HG02610 (cell line): ENCODE data around the gene SMAD9.
A peak's percentile ranks its signal among the peaks of the same experiment; 100 is the strongest.

Experiments
- ATAC-seq: cut with Tn5 transposase; IDR thresholded peaks from one replicate; pipeline ENCODE4 v1.9.1; 2021; ENCODE audit warnings: mild to moderate bottlenecking, moderate library complexity; ENCODE audit not compliant: unreplicated experiment

Gene SMAD9

DNA sequence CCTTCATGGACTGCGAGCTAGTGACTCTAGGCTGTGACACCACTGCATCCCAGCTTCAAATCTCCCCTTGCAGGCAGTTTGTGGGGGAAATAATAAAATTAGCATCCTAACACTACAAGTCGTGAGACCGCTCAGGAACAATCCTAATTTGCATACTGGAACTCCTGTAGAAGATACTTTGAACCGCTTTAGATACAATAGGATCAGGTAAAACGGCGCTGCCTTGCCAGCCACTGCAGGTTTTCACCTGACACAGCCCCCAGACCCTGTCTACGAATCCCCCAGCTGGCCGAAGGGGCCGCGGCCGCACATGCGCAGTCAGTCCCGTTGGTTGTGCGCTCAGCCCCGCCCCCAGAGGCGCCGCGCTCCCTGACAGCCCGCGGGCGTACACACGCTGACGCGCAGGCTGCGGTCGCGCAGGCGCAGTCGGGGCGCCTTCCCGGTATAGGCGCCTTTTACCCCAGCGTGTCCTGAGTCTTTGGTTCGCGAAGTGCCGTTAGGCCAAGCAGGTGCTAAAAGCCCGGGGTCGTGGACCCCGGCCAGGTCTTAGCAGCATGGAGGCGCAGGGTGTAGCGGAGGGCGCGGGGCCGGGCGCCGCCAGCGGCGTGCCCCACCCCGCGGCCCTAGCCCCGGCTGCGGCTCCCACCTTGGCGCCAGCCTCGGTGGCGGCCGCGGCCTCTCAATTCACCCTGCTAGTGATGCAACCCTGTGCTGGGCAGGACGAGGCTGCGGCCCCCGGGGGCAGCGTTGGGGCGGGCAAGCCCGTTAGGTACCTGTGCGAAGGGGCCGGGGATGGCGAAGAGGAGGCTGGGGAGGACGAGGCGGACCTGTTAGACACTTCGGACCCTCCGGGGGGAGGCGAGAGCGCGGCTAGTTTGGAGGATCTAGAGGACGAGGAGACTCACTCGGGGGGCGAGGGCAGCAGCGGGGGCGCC lies 101.0 kb downstream of the SMAD9 start, which contains the start of gene RFXAP:
RFXAP (plus strand) TSS at position 419 of the 935 bp plus-strand sequence; CDS start at position 555, 136 bp downstream.
- peak; percentile 93 for ATAC-seq

DNA sequence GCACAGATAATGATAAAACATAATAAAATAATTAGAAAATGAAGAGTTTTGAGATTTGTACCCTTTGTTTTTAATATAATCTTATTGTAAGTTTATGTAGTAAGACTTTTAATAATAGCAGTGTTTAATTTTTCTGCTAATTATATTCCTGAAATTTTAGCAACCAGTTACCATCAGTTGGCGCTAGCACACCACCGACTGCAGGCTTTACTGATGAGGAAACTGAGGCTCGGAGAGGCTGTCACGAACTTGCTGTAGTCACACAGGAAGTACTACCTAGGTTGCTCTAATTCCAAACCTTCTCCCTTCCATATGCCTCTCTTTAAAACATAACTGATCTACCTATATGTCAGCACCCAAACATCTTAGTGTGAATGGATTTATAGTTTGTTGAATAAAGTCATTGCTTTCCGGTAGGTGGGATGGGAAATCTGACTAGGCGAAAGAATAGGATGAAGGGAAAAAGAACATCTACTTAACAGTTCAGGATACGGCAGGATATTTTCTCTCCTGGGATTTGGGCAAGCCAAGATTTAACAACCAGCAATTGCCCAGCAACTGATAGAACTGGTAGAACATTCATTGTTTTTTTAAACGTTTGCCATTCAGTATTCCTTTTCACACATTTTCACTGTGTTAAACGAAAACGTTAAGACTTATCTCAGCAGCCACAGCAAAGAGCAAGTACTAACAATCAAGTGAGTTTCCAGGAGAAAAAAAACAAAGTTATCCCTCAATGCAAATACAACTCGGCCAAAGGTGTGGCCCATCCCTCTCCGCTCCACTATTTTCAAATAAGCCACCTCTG lies 101.8 kb downstream of the SMAD9 start:
- ATAC-seq: peak; percentile 0

DNA sequence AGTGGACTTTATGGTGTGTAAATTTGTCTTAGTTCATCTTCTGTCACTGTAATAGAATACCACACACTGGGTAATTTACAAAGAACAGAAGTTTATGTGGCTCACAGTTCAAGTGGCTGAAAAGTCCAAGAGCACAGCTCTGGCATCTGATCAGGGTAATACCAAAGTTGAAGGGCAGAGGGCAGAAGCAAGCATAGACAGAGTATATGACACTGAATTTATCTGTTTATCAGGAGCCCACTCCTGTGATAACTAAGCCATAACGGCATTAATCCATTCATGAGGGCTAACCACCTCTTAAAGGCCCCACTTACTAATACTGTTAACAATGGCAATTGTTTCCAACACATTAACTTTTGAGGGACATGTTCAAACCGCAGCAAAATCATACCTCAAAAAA lies 105.0 kb downstream of the SMAD9 start:
- ATAC-seq: no peak

DNA sequence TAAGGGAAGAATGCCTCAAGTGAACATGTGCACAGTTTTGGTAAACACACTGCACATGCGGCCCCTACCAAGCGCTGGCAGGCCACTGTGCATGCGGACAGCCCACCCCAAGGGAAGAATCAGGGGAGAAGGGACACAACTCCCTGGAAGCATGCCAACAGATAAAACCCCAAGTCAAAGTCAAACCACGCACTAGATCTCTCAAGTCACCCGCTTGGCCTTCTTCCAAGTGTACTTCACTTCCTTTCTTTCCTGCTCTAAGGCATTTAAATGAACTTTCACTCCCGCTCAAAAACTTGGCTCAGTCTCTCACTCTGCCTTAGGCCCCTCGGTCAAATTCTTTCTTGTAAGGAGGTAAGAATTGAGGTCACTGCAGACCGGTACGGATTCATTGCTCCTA lies 105.6 kb downstream of the SMAD9 start:
- ATAC-seq: no peak

DNA sequence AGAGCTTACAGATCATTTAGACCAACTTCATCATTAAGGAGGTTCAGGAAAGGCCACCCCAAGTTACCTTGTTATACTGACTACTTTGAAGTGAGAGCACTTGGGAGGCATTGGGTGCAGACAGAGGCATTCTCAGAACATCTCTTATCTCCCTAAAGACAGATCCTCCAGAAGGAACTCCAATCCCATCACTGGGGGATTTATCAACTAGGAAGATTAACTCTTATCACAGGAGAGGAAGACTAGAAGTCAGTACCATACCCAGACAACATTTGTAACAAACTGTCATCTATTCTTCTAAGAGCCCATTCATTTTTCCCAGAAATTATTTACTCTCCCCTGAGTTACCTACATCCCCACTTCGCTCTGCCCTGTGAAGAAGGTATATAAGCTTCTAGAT lies 106.8 kb downstream of the SMAD9 start:
- no peak for ATAC-seq

DNA sequence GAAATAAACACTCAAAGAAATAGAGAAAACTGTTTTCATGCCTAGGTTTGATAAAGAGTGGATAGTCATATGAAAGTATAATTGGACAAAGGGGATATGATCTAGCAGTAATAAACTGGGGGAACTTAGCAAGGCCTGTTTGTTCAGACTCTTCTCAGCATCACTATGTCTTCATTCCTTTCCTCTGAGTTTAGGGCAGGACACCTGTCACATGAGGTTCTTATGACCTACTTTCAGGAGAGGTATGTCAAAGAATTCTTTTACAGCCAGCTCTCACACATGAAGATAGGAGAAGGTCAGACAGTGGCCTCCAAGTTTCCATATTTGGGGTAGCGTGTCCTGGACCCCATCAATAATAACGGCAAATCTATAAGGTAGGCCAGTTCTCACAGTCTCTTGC lies 112.4 kb downstream of the SMAD9 start:
- no peak for ATAC-seq

DNA sequence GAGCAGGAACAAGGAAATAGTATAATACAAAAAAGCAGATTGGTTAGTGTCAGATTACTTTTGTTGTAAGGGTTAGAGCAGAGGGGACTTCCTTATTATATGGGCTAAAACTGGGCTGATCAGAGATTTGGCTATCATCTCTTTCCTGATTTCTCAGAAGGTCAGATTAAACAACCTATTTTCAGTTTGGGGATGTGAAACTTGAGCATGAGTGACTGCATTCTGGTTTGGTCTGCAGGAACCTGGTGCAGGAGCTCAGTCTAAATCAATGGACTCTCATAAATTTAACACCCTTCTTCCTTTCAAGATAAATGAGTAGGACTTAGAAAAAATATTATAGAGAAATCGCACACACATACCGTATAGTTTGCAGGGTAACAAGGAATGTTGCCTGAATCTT lies 113.9 kb downstream of the SMAD9 start:
- no peak for ATAC-seq

DNA sequence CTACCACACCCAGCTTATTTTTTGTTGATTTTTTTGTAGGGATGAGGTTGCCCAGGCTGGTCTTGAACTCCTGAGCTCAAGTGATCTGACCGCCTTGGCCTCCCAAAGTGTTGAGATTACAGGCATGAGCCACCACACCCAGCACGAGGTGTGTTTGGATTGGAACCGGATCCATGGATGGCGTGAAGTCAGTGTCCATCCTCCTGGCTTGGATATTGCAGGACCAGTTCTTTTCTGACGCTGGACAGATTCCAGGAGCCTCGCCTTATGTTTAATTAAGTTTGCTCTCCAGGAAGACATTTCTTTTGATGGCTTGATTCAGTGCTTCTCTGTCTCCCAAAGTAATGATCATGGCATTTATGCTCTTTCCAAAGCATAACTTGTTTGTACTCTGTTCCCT lies 115.5 kb downstream of the SMAD9 start:
- ATAC-seq: no peak

DNA sequence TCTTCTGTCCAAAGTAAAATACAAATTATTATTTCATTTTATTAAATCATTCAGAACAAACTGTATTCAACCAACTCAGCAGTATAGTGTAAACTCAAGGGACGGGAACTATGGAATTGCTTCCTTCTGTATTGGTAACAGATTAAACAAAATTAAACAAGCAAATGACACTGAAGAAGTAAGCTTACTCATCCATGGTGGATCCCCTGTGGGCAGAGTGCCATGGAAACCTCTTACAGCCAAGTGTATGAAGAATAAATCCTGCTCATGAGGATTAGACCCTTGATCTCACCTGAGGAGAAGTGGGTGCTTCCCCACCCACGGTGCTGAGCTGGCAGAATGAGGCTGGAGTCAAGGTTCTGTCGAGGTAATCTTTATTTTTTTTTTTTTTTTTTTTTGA lies 119.0 kb downstream of the SMAD9 start:
- ATAC-seq: no peak

DNA sequence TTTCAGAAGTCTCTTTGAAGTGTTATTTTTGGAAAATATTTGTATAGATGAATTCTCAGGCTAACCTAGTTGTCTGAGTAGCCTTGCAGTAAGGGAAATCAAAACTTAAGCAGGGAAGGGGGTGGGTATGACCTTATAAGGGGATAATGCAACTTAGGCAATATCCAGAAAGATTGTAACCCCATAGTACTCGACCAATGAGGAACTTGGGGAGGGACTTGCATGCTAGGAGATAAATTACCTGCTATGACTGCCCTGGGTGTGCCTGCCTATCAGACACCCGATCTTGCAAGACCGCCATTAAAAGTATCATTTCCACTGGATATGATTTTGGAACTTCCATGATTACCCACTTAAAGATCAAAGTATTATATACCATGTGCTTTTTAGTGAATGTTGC lies 124.0 kb downstream of the SMAD9 start:
- ATAC-seq: no peak

DNA sequence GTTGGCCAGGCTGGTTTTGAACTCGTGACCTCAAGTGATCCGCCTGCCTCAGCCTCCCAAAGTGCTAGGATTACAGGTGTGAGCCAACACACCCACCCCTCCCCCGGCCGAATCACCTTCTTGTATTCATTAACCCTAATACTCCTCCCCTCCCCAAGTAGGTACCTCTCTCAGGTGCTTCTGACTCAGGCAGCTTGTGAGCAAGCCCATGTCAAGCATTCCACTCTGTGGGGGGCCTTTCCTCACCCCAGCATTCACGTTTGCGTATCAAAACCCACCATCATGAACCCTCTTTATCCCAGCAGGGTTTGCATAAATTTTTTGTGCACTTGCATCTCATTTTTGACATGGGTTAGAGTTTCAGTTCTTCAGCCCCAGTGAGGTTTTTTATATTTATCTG lies 124.6 kb downstream of the SMAD9 start:
- no peak for ATAC-seq
